Keratinocyte (primary cell): ENCODE measurements around the gene CTIF. TPM values are rescaled to one million over a fixed set of nuclear protein-coding genes. Genes with fewer than 3 reads are reported as not detected.

Experiments
- DNase-seq: peaks from one replicate; pipeline ENCODE4 v3.0.0-alpha.2; 2011; ENCODE audit warnings: low read depth, missing footprints, low spot score
- FAIRE-seq: peaks from 2 replicates; lab custom pipeline; 2011; peaks lifted over from hg19 to GRCh38; lab: Jason Lieb, UNC
- H2AFZ ChIP-seq: 2 replicates; pipeline ENCODE4 v1.6.0; 2012; ENCODE audit warnings: low read length, control low read depth, inconsistent platforms; ENCODE audit not compliant: control insufficient read depth
- H3K27ac ChIP-seq: 2 replicates; pipeline ENCODE4 v1.5.1; 2011; ENCODE audit warnings: low read length; ENCODE audit not compliant: control insufficient read depth, insufficient read depth
- H3K27me3 ChIP-seq: 3 replicates; pipeline ENCODE4 v1.6.0; 2011; ENCODE audit warnings: low read length; ENCODE audit not compliant: control insufficient read depth, insufficient read depth; ENCODE audit errors: extremely low read depth
- H3K36me3 ChIP-seq, 2 experiments: 2 replicates in 1 of 2; 3 replicates in 1 of 2; pipeline ENCODE4 v1.5.1; 2011; ENCODE audit warnings: low read length in 2 of 2, mild to moderate bottlenecking in 1 of 2; ENCODE audit not compliant: control insufficient read depth in 2 of 2, insufficient read depth in 2 of 2; ENCODE audit errors: extremely low read depth in 1 of 2
- H3K4me1 ChIP-seq: 3 replicates; pipeline ENCODE4 v1.5.1; 2011; ENCODE audit warnings: low read length; ENCODE audit not compliant: control insufficient read depth, insufficient read depth; ENCODE audit errors: extremely low read depth
- H3K4me2 ChIP-seq: 3 replicates; pipeline ENCODE4 v1.6.0; 2011; ENCODE audit warnings: low read depth, low read length; ENCODE audit not compliant: control insufficient read depth, insufficient read depth; ENCODE audit errors: extremely low read depth
- H3K4me3 ChIP-seq, 3 experiments: fragments of 200-600 bp in 1 of 3; sonication (generic) in 1 of 3; 2 replicates in 2 of 3; 3 replicates in 1 of 3; pipeline ENCODE4 v1.5.1; 2011 to 2016; ENCODE audit warnings: low read length in 3 of 3, mild to moderate bottlenecking in 3 of 3, control low read depth in 2 of 3, inconsistent platforms in 1 of 3, low read depth in 1 of 3, mixed read lengths in 1 of 3, mixed run types in 1 of 3, moderate library complexity in 1 of 3; ENCODE audit not compliant: control insufficient read depth in 2 of 3, insufficient read depth in 2 of 3; ENCODE audit errors: extremely low read depth in 1 of 3
- H3K79me2 ChIP-seq: 2 replicates; pipeline ENCODE4 v1.6.0; 2012; ENCODE audit warnings: low read length; ENCODE audit not compliant: control insufficient read depth, insufficient read depth
- H3K9ac ChIP-seq: 3 replicates; pipeline ENCODE4 v1.6.0; 2011; ENCODE audit warnings: low read length; ENCODE audit not compliant: control insufficient read depth, insufficient read depth; ENCODE audit errors: extremely low read depth
- H3K9me1 ChIP-seq: 3 replicates; pipeline ENCODE4 v1.6.0; 2011; ENCODE audit warnings: low read length; ENCODE audit not compliant: control insufficient read depth, insufficient read depth; ENCODE audit errors: extremely low read depth
- H3K9me3 ChIP-seq: 2 replicates; pipeline ENCODE4 v1.5.1; 2012; ENCODE audit warnings: low read depth, low read length; ENCODE audit not compliant: control insufficient read depth
- H4K20me1 ChIP-seq: 3 replicates; pipeline ENCODE4 v1.6.0; 2011; ENCODE audit warnings: low read length; ENCODE audit not compliant: control insufficient read depth, insufficient read depth; ENCODE audit errors: extremely low read depth
- CTCF ChIP-seq, 3 experiments: IDR thresholded peaks in 1 of 3; conservative IDR thresholded peaks in 1 of 3; optimal IDR thresholded peaks in 1 of 3; 2 replicates in 2 of 3; 3 replicates in 1 of 3; pipeline versions ENCODE3 to v1.5.1; 2011; ENCODE audit warnings: low read length in 3 of 3, mild to moderate bottlenecking in 3 of 3, moderate library complexity in 2 of 3, control low read depth in 1 of 3, inconsistent platforms in 1 of 3; ENCODE audit not compliant: insufficient read depth in 2 of 3; ENCODE audit errors: extremely low read depth in 1 of 3
- EZH2 ChIP-seq: IDR thresholded peaks from one replicate; pipeline ENCODE4 v1.6.1; 2012; ENCODE audit warnings: inconsistent platforms, mild to moderate bottlenecking, low read length, moderate library complexity
- dilution Hi-C: fragments of 300-500 bp; cut with MboI; formaldehyde crosslinking; loops from one replicate; pipeline ENCODE4 v1.7.0; 2020; ENCODE audit warnings: low sequenced_read_pairs; ENCODE audit not compliant: extremely low pct_ligation_motif_present
- polyA plus RNA-seq, 5 experiments: library from polyadenylated mRNA; depleted of rRNA in 3 of 5; stranded (reverse) in 3 of 5; stranded (forward) in 1 of 5; unstranded in 1 of 5; fragments of >200 nt; gene quantifications; 1 replicate in 1 of 5; 2 replicates in 3 of 5; 3 replicates in 1 of 5; pipeline versions ENCODE4 v1.2.1 to v1.2.3, GENCODE V29; 2011 to 2012; ENCODE audit warnings: missing spikeins in 2 of 5, low read depth in 1 of 5, low replicate concordance in 1 of 5

Gene CTIF
- polyA plus RNA-seq, 1 donor (not counting 4 experiments of a cell fraction or from before 2014, with no cell fraction given): 15.0 TPM

GRCh38 chr18:48544661-48545415, 6.0 kb downstream of the CTIF start:
- no peaks in the 10 kb centered on the region for H3K9me3 ChIP-seq
- H3K27ac ChIP-seq: peak overlapping the region; percentile 91
- peak overlapping the region; percentile 73 for H3K4me2 ChIP-seq
- H3K4me3 ChIP-seq: no peak overlapping the region
- peaks cover 72% of the 10 kb centered on the region for H3K79me2 ChIP-seq
- peaks cover 2% of the 10 kb centered on the region for H4K20me1 ChIP-seq
- no peaks in the 10 kb centered on the region for H3K9me1 ChIP-seq
- no peak for TF ChIP-seq CTCF (optimal IDR thresholded peaks at IDR 0.05 in 1 of 3, IDR thresholded peaks at IDR 0.05 in 1 of 3, conservative IDR thresholded peaks at IDR 0.05 in 1 of 3; ENCODE audit: extremely low read depth in 1 of 3, insufficient read depth in 2 of 3, low read length in 3 of 3)
- no peak for TF ChIP-seq EZH2
- H3K4me1 ChIP-seq: peaks cover 68% of the 10 kb centered on the region
- no peak overlapping the region for H2AFZ ChIP-seq
- no peaks in the 10 kb centered on the region for H3K27me3 ChIP-seq
- dilution Hi-C loops: no loop called here
- no peaks in the 10 kb centered on the region for H3K36me3 ChIP-seq
- H3K9ac ChIP-seq: no peak overlapping the region
- FAIRE-seq (no peak), DNase-seq (no peak)

GRCh38 chr18:48545757-48546321, 7.0 kb downstream of the CTIF start:
- peaks cover 2% of the 10 kb centered on the region for H4K20me1 ChIP-seq
- H3K9ac ChIP-seq: peak overlapping the region; percentile 58
- H2AFZ ChIP-seq: no peak overlapping the region
- H3K9me3 ChIP-seq: no peaks in the 10 kb centered on the region
- no peak for TF ChIP-seq EZH2
- no peak for TF ChIP-seq CTCF (optimal IDR thresholded peaks at IDR 0.05 in 1 of 3, IDR thresholded peaks at IDR 0.05 in 1 of 3, conservative IDR thresholded peaks at IDR 0.05 in 1 of 3; ENCODE audit: extremely low read depth in 1 of 3, insufficient read depth in 2 of 3, low read length in 3 of 3)
- no peaks in the 10 kb centered on the region for H3K27me3 ChIP-seq
- H3K4me3 ChIP-seq: peak overlapping the region in 1 of 3 experiments; percentile 44
- H3K79me2 ChIP-seq: peaks cover 75% of the 10 kb centered on the region
- H3K4me2 ChIP-seq: peak overlapping the region; percentile 73
- DNase-seq (no peak), FAIRE-seq (peak; percentile 84)
- H3K4me1 ChIP-seq: peaks cover 68% of the 10 kb centered on the region
- no peaks in the 10 kb centered on the region for H3K36me3 ChIP-seq
- dilution Hi-C loops: no loop called here
- H3K9me1 ChIP-seq: no peaks in the 10 kb centered on the region
- peak overlapping the region; percentile 91 for H3K27ac ChIP-seq
